GM21576 (cell line): Measurements from ENCODE around the gene ANGPTL4.
"Not testable (repeated sequence)": the region's sequence is repeated elsewhere in the genome, so short reads cannot be mapped to it uniquely, and the experiment has no call there.

Experiments
- ATAC-seq: cut with Tn5 transposase; IDR thresholded peaks from one replicate; pipeline ENCODE4 v1.9.1; 2021; ENCODE audit warnings: mild to moderate bottlenecking, moderate library complexity; ENCODE audit not compliant: unreplicated experiment

The ANGPTL4 gene

GRCh38 chr19:8360196-8360595 lies 3.8 kb upstream of the ANGPTL4 start:
- ATAC-seq = no peak

- ATAC-seq = no peak
These were observed 1.8 kb upstream of the ANGPTL4 start for GRCh38 chr19:8361921-8362793.

GRCh38 chr19:8366121-8366581 lies 2.2 kb downstream of the ANGPTL4 start:
- no peak for ATAC-seq

GRCh38 chr19:8366961-8367326 lies 3.0 kb downstream of the ANGPTL4 start:
- ATAC-seq = no peak

- no peak for ATAC-seq
These were observed 3.5 kb downstream of the ANGPTL4 start for GRCh38 chr19:8367327-8368001.

- ATAC-seq = no peak
These were observed 6.4 kb downstream of the ANGPTL4 start for GRCh38 chr19:8370176-8371010.

- ATAC-seq = no peak
These were observed 7.3 kb downstream of the ANGPTL4 start for GRCh38 chr19:8371011-8371804.

GRCh38 chr19:8373867-8374813 lies 10.2 kb downstream of the ANGPTL4 start:
- ATAC-seq = no peak

- not testable (repeated sequence) for ATAC-seq
These were observed 11.8 kb downstream of the ANGPTL4 start for GRCh38 chr19:8375766-8376165.

GRCh38 chr19:8376373-8376974 lies 12.5 kb downstream of the ANGPTL4 start:
- ATAC-seq = not testable (repeated sequence)

- ATAC-seq = no peak
These were observed 13.6 kb downstream of the ANGPTL4 start for GRCh38 chr19:8377598-8377997.

GRCh38 chr19:8379156-8379891 lies 15.4 kb downstream of the ANGPTL4 start:
- not testable (repeated sequence) for ATAC-seq

GRCh38 chr19:8384569-8384968 lies 20.6 kb downstream of the ANGPTL4 start:
- not testable (repeated sequence) for ATAC-seq

GRCh38 chr19:8385103-8385502 lies 21.1 kb downstream of the ANGPTL4 start:
- ATAC-seq = not testable (repeated sequence)

GRCh38 chr19:8385566-8385965 lies 21.6 kb downstream of the ANGPTL4 start:
- not testable (repeated sequence) for ATAC-seq

- ATAC-seq = not testable (repeated sequence)
These were observed 22.5 kb downstream of the ANGPTL4 start for GRCh38 chr19:8386419-8386818.

- ATAC-seq = no peak
These were observed 23.0 kb downstream of the ANGPTL4 start for GRCh38 chr19:8386990-8387389.
